H9 (cell line): ENCODE data around the gene NFE2L2. TPM values are rescaled to one million over a fixed set of nuclear protein-coding genes. Genes with fewer than 3 reads are reported as not detected.

ENCODE experiments used
- DNase-seq: peaks from one replicate; pipeline ENCODE4 v3.0.0-alpha.2; 2017
- H2AFZ ChIP-seq: one replicate; pipeline ENCODE4 v1.6.1; 2013; ENCODE audit warnings: mild to moderate bottlenecking, low read length, control low read depth, moderate library complexity
- H2AK5ac ChIP-seq: 2 replicates; pipeline ENCODE4 v1.6.1; 2013; ENCODE audit warnings: low read length, control low read depth, mixed read lengths; ENCODE audit not compliant: insufficient read length
- H2BK120ac ChIP-seq: one replicate; pipeline ENCODE4 v1.6.1; 2013; ENCODE audit warnings: low read depth, mild to moderate bottlenecking, low read length, control low read depth, inconsistent platforms; ENCODE audit not compliant: poor library complexity, severe bottlenecking
- H2BK12ac ChIP-seq: 2 replicates; pipeline ENCODE4 v1.6.1; 2013; ENCODE audit warnings: low read length, control low read depth, mixed read lengths, low read depth; ENCODE audit not compliant: insufficient read length
- H2BK15ac ChIP-seq: 2 replicates; pipeline ENCODE4 v1.6.1; 2013; ENCODE audit warnings: low read depth, low read length, control low read depth
- H2BK20ac ChIP-seq: one replicate; pipeline ENCODE4 v1.6.1; 2013; ENCODE audit warnings: low read depth, mild to moderate bottlenecking, low read length, control low read depth, inconsistent platforms; ENCODE audit not compliant: poor library complexity, severe bottlenecking
- H2BK5ac ChIP-seq: 2 replicates; pipeline ENCODE4 v1.6.1; 2013; ENCODE audit warnings: low read length, control low read depth, mixed read lengths; ENCODE audit not compliant: insufficient read length
- H3K14ac ChIP-seq: 2 replicates; pipeline ENCODE4 v1.6.1; 2013; ENCODE audit warnings: low read length, control low read depth; ENCODE audit not compliant: insufficient read depth
- H3K18ac ChIP-seq: 2 replicates; pipeline ENCODE4 v1.6.1; 2013; ENCODE audit warnings: low read depth, mild to moderate bottlenecking, mixed read lengths, low read length, control low read depth; ENCODE audit not compliant: insufficient read length
- H3K23ac ChIP-seq: 2 replicates; pipeline ENCODE4 v1.6.1; 2013; ENCODE audit warnings: low read length, control low read depth, mixed read lengths, low read depth; ENCODE audit not compliant: insufficient read length
- H3K23me2 ChIP-seq: 2 replicates; pipeline ENCODE4 v1.6.1; 2013; ENCODE audit warnings: low read depth, mild to moderate bottlenecking, mixed read lengths, low read length, control low read depth; ENCODE audit not compliant: insufficient read length, poor library complexity, severe bottlenecking
- H3K27ac ChIP-seq: 2 replicates; pipeline ENCODE4 v1.5.1; 2013; ENCODE audit warnings: low read length, control low read depth, mixed read lengths, low read depth; ENCODE audit not compliant: insufficient read length
- H3K27me3 ChIP-seq: 2 replicates; pipeline ENCODE4 v1.6.1; 2013; ENCODE audit warnings: low read length, control low read depth, inconsistent platforms; ENCODE audit not compliant: insufficient read depth
- H3K4ac ChIP-seq: 2 replicates; pipeline ENCODE4 v1.6.1; 2013; ENCODE audit warnings: low read depth, mild to moderate bottlenecking, control low read depth, inconsistent platforms, low read length, moderate library complexity
- H3K4me1 ChIP-seq: 2 replicates; pipeline ENCODE4 v1.6.1; 2013; ENCODE audit warnings: low read length, control low read depth, inconsistent platforms; ENCODE audit not compliant: insufficient read depth
- H3K4me2 ChIP-seq: 2 replicates; pipeline ENCODE4 v1.6.1; 2013; ENCODE audit warnings: low read length, control low read depth, mixed read lengths; ENCODE audit not compliant: insufficient read length, insufficient read depth
- H3K56ac ChIP-seq: 2 replicates; pipeline ENCODE4 v1.6.1; 2013; ENCODE audit warnings: low read depth, mild to moderate bottlenecking, mixed read lengths, low read length, control low read depth; ENCODE audit not compliant: insufficient read length
- H3K79me1 ChIP-seq: 2 replicates; pipeline ENCODE4 v1.6.1; 2013; ENCODE audit warnings: low read depth, mild to moderate bottlenecking, moderate library complexity, low read length, control low read depth, inconsistent platforms; ENCODE audit not compliant: insufficient read depth, poor library complexity, severe bottlenecking
- H3K79me2 ChIP-seq: 2 replicates; pipeline ENCODE4 v1.6.1; 2013; ENCODE audit warnings: low read length, control low read depth, inconsistent platforms; ENCODE audit not compliant: insufficient read depth
- H3K9ac ChIP-seq: 2 replicates; pipeline ENCODE4 v1.6.1; 2013; ENCODE audit warnings: low read length, control low read depth, mixed read lengths; ENCODE audit not compliant: insufficient read length; ENCODE audit errors: extremely low read depth
- H3K9me3 ChIP-seq: one replicate; pipeline ENCODE4 v1.6.1; 2013; ENCODE audit warnings: low read depth, low read length, inconsistent platforms; ENCODE audit not compliant: control insufficient read depth
- H3T11ph ChIP-seq: one replicate; pipeline ENCODE4 v1.6.1; 2013; ENCODE audit warnings: mild to moderate bottlenecking, low read length, control low read depth, inconsistent platforms
- H4K20me1 ChIP-seq: one replicate; pipeline ENCODE4 v1.6.1; 2013; ENCODE audit not compliant: control insufficient read depth, insufficient read length, insufficient read depth
- H4K5ac ChIP-seq: 2 replicates; pipeline ENCODE4 v1.6.1; 2013; ENCODE audit warnings: low read depth, mild to moderate bottlenecking, mixed read lengths, low read length, control low read depth; ENCODE audit not compliant: insufficient read length
- H4K8ac ChIP-seq: replicated peaks from 2 replicates; pipeline ENCODE4 v1.6.1; 2013; ENCODE audit warnings: low read length, control low read depth, mixed read lengths, low read depth; ENCODE audit not compliant: insufficient read length
- H4K91ac ChIP-seq: 2 replicates; pipeline ENCODE4 v1.6.1; 2013; ENCODE audit warnings: low read depth, mild to moderate bottlenecking, moderate library complexity, mixed read lengths, low read length, control low read depth; ENCODE audit not compliant: insufficient read length
- H3K27ac Mint-ChIP-seq, 3 experiments: 2 replicates in 2 of 3; 3 replicates in 1 of 3; pipeline ENCODE4 v1.8.0; 2020 to 2021; ENCODE audit warnings: mixed read lengths in 3 of 3, mild to moderate bottlenecking in 1 of 3, moderate library complexity in 1 of 3
- H3K27me3 Mint-ChIP-seq: 2 replicates; pipeline ENCODE4 v1.8.0; 2021; ENCODE audit warnings: low read depth, mild to moderate bottlenecking, moderate library complexity, mixed read lengths
- H3K36me3 Mint-ChIP-seq, 3 experiments: 2 replicates in 2 of 3; 3 replicates in 1 of 3; pipeline ENCODE4 v1.8.0; 2020 to 2021; ENCODE audit warnings: low read depth in 3 of 3, mixed read lengths in 3 of 3; ENCODE audit not compliant: insufficient read depth in 1 of 3
- H3K4me1 Mint-ChIP-seq, 2 experiments: 2 replicates each; pipeline ENCODE4 v1.8.0; 2020; ENCODE audit warnings: mixed read lengths in 2 of 2
- H3K4me3 Mint-ChIP-seq, 2 experiments: 2 replicates in 1 of 2; 3 replicates in 1 of 2; pipeline ENCODE4 v1.8.0; 2020 to 2021; ENCODE audit warnings: mild to moderate bottlenecking in 2 of 2, mixed read lengths in 2 of 2, moderate library complexity in 1 of 2
- H3K9me3 Mint-ChIP-seq, 2 experiments: 2 replicates in 1 of 2; 3 replicates in 1 of 2; pipeline ENCODE4 v1.8.0; 2020; ENCODE audit warnings: mild to moderate bottlenecking in 2 of 2, mixed read lengths in 2 of 2, moderate library complexity in 1 of 2
- CTCF ChIP-seq: fragments of 200-600 bp; sonication (generic); conservative IDR thresholded peaks from 3 replicates; pipeline ENCODE4 v1.8.0; 2021; ENCODE audit warnings: antibody characterized with exemption, mild to moderate bottlenecking
- WGBS: extraction: QIAGEN DNeasy Blood & Tissue Kit; methylation state at CpG from one replicate; pipeline ENCODE4 v1.1.7; 2013; ENCODE audit warnings: missing lambda C conversion rate, low lambda C conversion rate, mixed read lengths; ENCODE audit not compliant: insufficient read length; ENCODE audit errors: extremely low coverage; 5-methylcytosine and 5-hydroxymethylcytosine counted together
- total RNA-seq: library from RNA; stranded (reverse); gene quantifications from 2 replicates; pipeline ENCODE4 v1.2.1, GENCODE V29; 2021

NFE2L2 gene
- total RNA-seq, 1 experiment from 2014 or later: 42.5 TPM

GRCh38 chr2:177258059-177258458 is 6.5 kb downstream of the NFE2L2 start:
- Histone ChIP-seq H3K56ac (no peak overlapping the region), H2BK15ac (no peak overlapping the region), H3K9me3 (peaks cover 5% of the 10 kb centered on the region), H3K9ac (no peak overlapping the region), H2BK120ac (no peak overlapping the region), H3K4me2 (no peak overlapping the region), H2BK12ac (no peak overlapping the region), H4K91ac (no peak overlapping the region), H3T11ph (no peak overlapping the region), H2AFZ (no peak overlapping the region), H3K27ac (no peak overlapping the region), H2BK5ac (no peak overlapping the region), H2BK20ac (no peak overlapping the region), H4K5ac (no peak overlapping the region), H4K20me1 (no peaks in the 10 kb centered on the region), H3K18ac (no peak overlapping the region), H2AK5ac (no peak overlapping the region), H3K79me2 (peaks cover 48% of the 10 kb centered on the region; the same call in 1 of the 2 replicates), H3K79me1 (peaks cover 1% of the 10 kb centered on the region), H3K23me2 (no peaks in the 10 kb centered on the region), H3K4ac (no peak overlapping the region), H3K23ac (no peak overlapping the region), H4K8ac (no peak overlapping the region), H3K27me3 (no peaks in the 10 kb centered on the region), H3K14ac (no peak overlapping the region), H3K4me1 (peaks cover 2% of the 10 kb centered on the region; the same call in 1 of the 2 replicates)
- Mint-ChIP-seq H3K4me3 (no peak overlapping the region; a peak in 1 of 5 replicates), H3K27ac (no peak overlapping the region), H3K9me3 (peaks cover 19% of the 10 kb centered on the region in 2 experiments), H3K4me1 (peaks cover 54 to 56% of the 10 kb centered on the region in 2 experiments), H3K36me3 (peaks cover 16 to 24% (median 21%) of the 10 kb centered on the region in 3 experiments), H3K27me3 (no peaks in the 10 kb centered on the region)
- no peak for TF ChIP-seq CTCF
- WGBS: no CpG with 5 or more reads among the region's 2 CpGs
- DNase-seq: no peak
